ENCODE results near the gene CLCN7.

CLCN7 gene

GRCh38 chr16:1508494-1509187 is 33.8 kb upstream of the CLCN7 start:
- H3K9me3 Mint-ChIP-seq: peaks cover 0 to 2% of the 10 kb centered on the region in 2 donors
- peaks cover 45 to 57% of the 10 kb centered on the region in 2 donors for H3K36me3 Mint-ChIP-seq
- peaks cover 0 to 6% of the 10 kb centered on the region in 2 donors for H3K4me1 Mint-ChIP-seq
- H3K4me3 Mint-ChIP-seq: no peak overlapping the region
- no peak overlapping the region for H3K27ac Mint-ChIP-seq
- H3K27me3 Mint-ChIP-seq: no peaks in the 10 kb centered on the region
- no peak for DNase-seq
- no peak for ATAC-seq (replicated peaks)

DNA sequence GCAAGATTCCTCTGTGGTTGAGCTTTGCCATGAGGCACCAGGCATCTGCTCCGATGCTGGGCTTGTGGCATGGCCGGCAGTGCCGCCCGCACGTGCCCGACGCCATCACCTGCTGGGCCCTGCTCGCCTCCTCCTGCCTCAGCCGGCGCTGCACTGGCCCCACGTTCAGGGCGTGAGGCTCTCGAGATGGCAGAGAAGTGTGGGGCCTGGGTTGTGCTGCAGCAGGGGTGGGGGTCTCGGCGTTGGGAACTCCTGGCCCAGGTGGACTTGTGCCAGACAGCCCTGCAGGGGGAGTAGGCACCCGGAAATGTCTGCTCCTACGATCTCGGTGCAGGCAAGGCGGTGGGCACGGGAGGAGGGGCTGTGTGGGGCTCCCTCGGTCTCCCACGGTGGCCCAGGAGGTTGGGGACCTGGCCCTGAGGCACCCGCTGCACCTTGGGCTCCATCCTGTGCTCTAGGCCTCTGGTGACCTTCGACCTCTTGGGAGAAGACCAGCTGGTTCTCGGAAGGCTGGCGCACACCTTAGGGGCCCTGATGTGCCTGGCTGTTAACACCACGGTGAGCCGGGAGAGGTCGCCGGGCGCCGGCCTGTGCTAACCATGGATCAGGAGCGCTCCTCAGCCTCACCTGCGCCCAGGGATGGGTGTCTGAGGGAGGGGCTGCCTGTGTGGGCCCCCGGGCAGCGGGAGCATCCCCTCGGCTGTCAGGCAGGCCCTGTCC is 31.8 kb upstream of the CLCN7 start:
- Mint-ChIP-seq H3K4me1 (peaks cover 0 to 5% of the 10 kb centered on the region in 2 donors), H3K9me3 (no peaks in the 10 kb centered on the region), H3K4me3 (no peak overlapping the region), H3K27ac (no peak overlapping the region), H3K36me3 (peaks cover 43 to 49% of the 10 kb centered on the region in 2 donors), H3K27me3 (no peaks in the 10 kb centered on the region)
- DNase-seq: no peak
- no peak for ATAC-seq (replicated peaks)

- H3K36me3 Mint-ChIP-seq: peaks cover 38 to 44% of the 10 kb centered on the region in 2 donors
- H3K9me3 Mint-ChIP-seq: no peaks in the 10 kb centered on the region
- no peak for ATAC-seq (replicated peaks)
- H3K4me1 Mint-ChIP-seq: no peaks in the 10 kb centered on the region
- no peak overlapping the region for H3K4me3 Mint-ChIP-seq
- no peak for DNase-seq
- no peaks in the 10 kb centered on the region for H3K27me3 Mint-ChIP-seq
- H3K27ac Mint-ChIP-seq: peak overlapping the region; percentile 31
These were observed 31.1 kb upstream of the CLCN7 start for GRCh38 chr16:1505912-1506311.

- Mint-ChIP-seq H3K9me3 (no peaks in the 10 kb centered on the region), H3K36me3 (peaks cover 31 to 40% of the 10 kb centered on the region in 2 donors), H3K4me1 (no peaks in the 10 kb centered on the region), H3K27me3 (no peaks in the 10 kb centered on the region), H3K4me3 (no peak overlapping the region), H3K27ac (no peak overlapping the region)
- ATAC-seq (replicated peaks): no peak
- no peak for DNase-seq
These were observed 30.4 kb upstream of the CLCN7 start for GRCh38 chr16:1505073-1505844.

DNA sequence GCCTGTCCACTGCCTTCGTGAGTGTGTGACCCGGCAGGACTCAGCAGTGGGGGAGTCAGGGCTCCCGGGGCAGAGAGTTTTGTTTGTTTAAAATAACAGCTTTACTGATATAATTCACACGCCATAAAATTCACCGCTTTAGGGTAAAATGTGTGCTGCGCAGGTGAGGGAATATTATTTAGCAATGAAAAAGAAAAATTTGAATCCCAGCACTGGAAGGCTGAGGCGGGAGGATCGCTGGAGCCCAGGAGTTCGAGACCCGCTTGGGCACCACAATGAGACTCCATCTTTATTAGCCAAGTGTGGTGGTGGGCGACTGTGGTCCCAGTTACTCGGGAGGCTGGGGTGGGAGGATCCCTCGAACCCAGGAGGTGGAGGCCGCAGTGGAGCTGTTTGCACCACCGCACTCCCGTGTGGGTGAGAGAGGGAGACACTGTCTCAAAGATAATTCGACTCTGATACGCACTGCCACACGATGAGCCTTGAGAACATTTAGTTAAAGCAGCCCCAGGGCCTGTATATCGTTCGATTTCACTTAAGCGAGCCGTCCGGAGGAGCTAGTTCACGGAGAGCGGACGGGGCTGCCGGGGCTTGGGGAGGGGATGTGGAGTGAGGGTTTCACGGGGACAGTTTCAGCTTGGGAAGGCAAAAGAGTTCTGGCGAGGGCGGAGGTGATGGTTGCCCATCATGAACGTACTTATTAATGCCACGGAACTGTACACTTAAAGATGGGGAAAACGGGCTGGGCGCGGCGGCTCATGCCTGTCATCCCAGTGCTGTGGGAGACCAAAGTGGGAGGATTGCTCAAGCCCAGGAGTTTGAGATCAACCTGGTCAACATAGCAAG is 28.5 kb upstream of the CLCN7 start:
- no peaks in the 10 kb centered on the region for H3K9me3 Mint-ChIP-seq
- ATAC-seq (replicated peaks): no peak
- no peak for DNase-seq
- no peak overlapping the region for H3K27ac Mint-ChIP-seq
- no peaks in the 10 kb centered on the region for H3K27me3 Mint-ChIP-seq
- no peak overlapping the region for H3K4me3 Mint-ChIP-seq
- peaks cover 31 to 39% of the 10 kb centered on the region in 2 donors for H3K36me3 Mint-ChIP-seq
- no peaks in the 10 kb centered on the region for H3K4me1 Mint-ChIP-seq

DNA sequence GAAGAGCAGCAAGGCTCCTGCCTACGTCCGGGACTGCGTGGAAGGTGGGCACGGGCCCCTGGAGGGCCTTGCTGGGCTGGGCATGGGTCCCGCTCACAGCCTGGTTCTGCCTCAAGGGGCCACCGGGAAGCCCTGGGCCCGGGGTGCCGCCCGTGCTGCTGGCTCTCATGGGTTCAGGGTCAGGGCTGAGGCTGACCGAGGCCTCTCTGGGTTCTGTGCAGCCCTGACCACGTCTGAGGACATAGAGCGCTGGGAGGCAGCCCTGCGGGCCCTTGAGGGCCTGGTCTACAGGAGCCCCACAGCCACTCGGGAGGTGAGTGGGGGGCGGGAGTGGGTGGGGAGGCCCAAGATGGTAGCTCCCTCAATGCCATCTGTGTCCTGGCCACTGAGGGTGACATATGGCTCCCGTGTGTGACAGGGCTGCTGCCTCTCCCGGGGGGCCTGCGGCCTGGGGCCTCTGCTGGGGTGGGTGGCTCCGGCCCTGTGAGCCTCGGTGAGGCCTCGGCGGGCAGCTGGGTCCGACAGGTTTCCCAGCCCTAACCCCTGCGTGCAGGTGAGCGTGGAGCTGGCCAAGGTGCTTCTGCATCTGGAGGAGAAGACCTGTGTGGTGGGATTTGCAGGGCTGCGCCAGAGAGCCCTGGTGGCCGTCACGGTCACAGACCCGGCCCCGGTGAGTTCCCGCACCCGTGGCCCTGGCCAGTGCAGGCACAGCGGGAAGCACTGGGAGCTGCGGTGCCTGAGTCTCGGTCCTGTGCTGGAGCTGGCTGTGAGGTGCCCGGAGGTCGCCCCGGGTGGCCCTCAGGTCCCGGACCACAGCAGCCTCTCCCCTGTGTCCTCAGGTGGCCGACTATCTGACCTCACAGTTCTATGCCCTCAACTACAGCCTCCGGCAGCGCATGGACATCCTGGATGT is 27.5 kb upstream of the CLCN7 start:
- Mint-ChIP-seq H3K4me3 (no peak overlapping the region), H3K36me3 (peaks cover 34 to 43% of the 10 kb centered on the region in 2 donors), H3K27me3 (no peaks in the 10 kb centered on the region), H3K9me3 (no peaks in the 10 kb centered on the region), H3K27ac (no peak overlapping the region), H3K4me1 (no peaks in the 10 kb centered on the region)
- ATAC-seq (replicated peaks): no peak
- DNase-seq: no peak

GRCh38 chr16:1501630-1502029 is 26.8 kb upstream of the CLCN7 start:
- H3K36me3 Mint-ChIP-seq: peaks cover 35 to 45% of the 10 kb centered on the region in 2 donors

DNA sequence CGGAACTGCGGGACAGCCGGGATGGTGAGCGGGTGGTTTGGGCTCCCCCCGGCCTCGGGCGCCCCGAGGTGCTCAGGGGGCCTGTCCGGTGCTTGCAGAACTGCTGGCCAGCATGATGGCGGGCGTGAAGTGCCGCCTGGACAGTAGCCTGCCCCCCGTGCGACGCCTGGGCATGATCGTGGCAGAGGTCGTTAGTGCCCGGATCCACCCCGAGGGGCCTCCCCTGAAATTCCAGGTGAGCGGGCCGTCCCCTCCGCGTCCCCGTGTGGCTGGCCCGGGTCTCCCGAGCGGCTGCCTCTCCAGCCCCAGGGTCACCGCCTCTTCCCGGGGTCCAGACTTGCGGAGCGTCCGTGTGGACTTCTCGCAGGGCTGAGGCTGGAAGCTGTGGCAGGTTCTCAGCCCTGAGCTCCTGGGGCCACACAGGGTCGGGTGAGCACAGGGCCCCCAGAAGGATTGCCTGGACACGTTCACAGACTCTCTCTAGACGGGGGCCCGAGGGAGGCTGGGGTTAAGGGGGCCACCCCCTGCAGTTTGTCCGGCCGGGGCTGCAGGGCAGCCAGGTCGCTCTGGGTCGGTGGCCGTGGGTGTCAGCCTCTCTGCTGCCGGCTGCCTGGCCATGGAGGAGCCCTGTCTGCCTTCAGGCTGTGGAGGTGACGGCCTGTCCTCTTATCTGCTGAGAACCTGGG is 25.8 kb upstream of the CLCN7 start:
- Mint-ChIP-seq H3K4me1 (peaks cover 0 to 4% of the 10 kb centered on the region in 2 donors), H3K9me3 (no peaks in the 10 kb centered on the region), H3K27ac (no peak overlapping the region), H3K27me3 (no peaks in the 10 kb centered on the region), H3K4me3 (no peak overlapping the region), H3K36me3 (peaks cover 32 to 40% of the 10 kb centered on the region in 2 donors)
- ATAC-seq (replicated peaks) (no peak), DNase-seq (no peak)

More at GRCh38 chr16:1501630-1502029, 26.8 kb upstream of the CLCN7 start:
- DNase-seq (no peak), ATAC-seq (replicated peaks) (no peak)
- Mint-ChIP-seq H3K27me3 (no peaks in the 10 kb centered on the region), H3K4me3 (no peak overlapping the region), H3K4me1 (peaks cover 0 to 2% of the 10 kb centered on the region in 2 donors), H3K27ac (no peak overlapping the region), H3K9me3 (no peaks in the 10 kb centered on the region)

DNA sequence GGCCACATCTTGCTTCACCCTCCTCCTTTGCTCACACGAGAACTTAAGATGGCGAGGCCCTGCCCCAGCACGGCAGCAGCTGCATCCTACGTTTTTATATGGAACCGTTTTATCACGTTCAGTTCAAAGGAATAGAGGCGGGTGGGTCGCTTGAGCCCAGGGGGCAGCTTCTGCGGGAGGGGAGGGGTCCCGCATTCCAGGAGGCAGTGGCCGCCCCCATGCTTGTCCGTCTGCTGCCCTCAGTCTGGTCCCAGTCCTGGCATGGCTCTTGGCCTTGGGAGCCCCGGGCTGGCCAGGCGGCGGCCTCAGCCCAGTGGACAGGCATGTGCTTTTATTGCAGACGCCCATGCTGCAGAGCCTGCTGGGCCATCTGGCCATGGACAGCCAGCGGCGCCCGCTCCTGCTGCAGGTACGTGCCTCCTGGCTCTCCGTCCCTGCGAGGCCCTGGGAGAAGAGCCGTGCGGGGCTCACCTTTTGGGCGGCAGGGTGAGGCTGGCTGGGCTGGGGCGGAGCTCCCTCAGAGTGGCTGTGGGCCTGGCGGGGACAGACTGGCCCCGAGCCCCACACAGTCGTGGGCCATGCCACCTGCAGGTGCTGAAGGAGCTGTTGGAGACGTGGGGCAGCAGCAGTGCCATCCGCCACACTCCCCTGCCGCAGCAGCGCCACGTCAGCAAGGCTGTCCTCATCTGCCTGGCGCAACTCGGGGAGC is 25.1 kb upstream of the CLCN7 start:
- Mint-ChIP-seq H3K27me3 (no peaks in the 10 kb centered on the region), H3K4me1 (peaks cover 0 to 4% of the 10 kb centered on the region in 2 donors), H3K27ac (no peak overlapping the region), H3K4me3 (no peak overlapping the region), H3K36me3 (peaks cover 32 to 40% of the 10 kb centered on the region in 2 donors), H3K9me3 (no peaks in the 10 kb centered on the region)
- DNase-seq (no peak), ATAC-seq (replicated peaks) (no peak)

DNA sequence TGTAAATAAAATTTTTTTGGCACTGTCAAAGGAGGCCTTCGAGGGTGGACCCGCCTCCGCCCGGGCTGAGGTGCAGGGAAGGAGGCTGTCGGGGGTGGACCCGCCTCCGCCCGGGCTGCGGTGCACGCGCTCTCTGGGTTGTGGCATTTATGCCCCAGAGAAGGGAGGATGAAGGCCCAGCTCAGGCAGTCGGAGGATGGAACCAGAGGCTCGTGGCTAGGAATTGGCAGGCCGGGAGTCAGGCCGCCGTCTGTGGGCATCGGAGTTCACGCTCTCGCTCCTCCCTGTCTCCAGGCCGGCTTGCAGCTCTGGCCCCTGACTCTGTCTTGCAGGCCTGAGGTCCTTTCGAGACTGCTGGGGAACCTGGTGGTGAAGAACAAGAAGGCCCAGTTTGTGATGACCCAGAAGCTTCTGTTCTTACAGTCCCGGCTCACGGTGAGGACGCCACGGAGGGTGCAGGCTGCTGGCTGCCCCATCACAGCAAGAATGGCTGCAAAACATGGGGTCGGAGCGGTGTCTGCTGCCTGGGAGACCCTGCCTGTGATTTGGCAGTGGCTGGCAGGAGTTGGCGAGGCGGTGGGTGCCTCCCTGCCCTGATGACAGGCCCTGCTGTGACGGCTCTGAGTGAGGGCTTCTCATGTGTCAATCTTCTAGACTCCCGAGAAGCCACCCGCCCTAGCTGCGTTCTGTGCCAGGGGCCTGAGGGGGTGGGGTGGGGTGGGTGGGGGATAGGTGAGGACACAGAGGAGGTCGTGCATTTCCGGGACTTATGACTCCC is 24.3 kb upstream of the CLCN7 start:
- Mint-ChIP-seq H3K9me3 (no peaks in the 10 kb centered on the region), H3K36me3 (peaks cover 32 to 37% of the 10 kb centered on the region in 2 donors), H3K4me3 (no peak overlapping the region), H3K4me1 (peaks cover 4 to 7% of the 10 kb centered on the region in 2 donors), H3K27me3 (no peaks in the 10 kb centered on the region), H3K27ac (no peak overlapping the region)
- DNase-seq (no peak), ATAC-seq (replicated peaks) (no peak)

- ATAC-seq (replicated peaks): no peak
- H3K9me3 Mint-ChIP-seq: no peaks in the 10 kb centered on the region
- H3K27ac Mint-ChIP-seq: peak overlapping the region; percentile 31
- peaks cover 9 to 20% of the 10 kb centered on the region in 2 donors for H3K4me1 Mint-ChIP-seq
- no peak overlapping the region for H3K4me3 Mint-ChIP-seq
- no peaks in the 10 kb centered on the region for H3K27me3 Mint-ChIP-seq
- H3K36me3 Mint-ChIP-seq: peaks cover 23 to 31% of the 10 kb centered on the region in 2 donors
- DNase-seq: no peak
These were observed 22.3 kb upstream of the CLCN7 start for GRCh38 chr16:1497014-1497598.

Data from stimulated activated naive B cell treated with anti-CD40 and anti-IgM and Interleukin-4, amounts not matched to agents 10 μg/mL and 1 μg/mL and 100 μg/mL, for 72 hours (primary cell).